SK-N-MC (cell line): Measurements from ENCODE around the gene TSPAN15.

Experiments
- EZH2 ChIP-seq: fragments of 200-600 bp; sonication (generic); IDR thresholded peaks from one replicate; pipeline ENCODE4 v1.6.1; 2017; ENCODE audit warnings: antibody characterized with exemption
- POLR2AphosphoS5 ChIP-seq: IDR thresholded peaks from 2 replicates; pipeline ENCODE4 v1.6.1; 2012; ENCODE audit warnings: mild to moderate bottlenecking, low read depth, low read length, borderline replicate concordance

DNA sequence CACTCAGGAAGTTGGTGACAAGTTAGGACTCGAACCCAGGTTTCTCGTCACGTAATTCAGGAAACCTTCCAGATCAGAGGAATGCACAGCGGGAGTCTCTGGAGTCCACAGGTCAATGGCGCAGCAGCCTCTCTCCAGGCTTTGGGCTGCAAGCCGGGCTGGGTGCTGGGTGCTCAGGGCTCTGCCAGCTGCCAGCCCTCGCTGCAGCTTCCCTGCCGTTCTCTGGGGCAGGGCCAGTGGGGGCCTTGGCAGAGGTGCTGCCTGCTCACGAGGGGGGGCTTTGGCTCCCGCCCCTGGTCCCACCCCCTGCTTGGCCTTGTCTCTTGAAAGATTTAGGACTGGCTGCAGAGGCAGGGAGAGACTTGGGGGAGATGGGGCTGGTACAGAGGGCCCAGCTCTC is 34.6 kb upstream of the TSPAN15 start, which contains the start of gene TACR2:
- TF ChIP-seq EZH2 (no peak), POLR2AphosphoS5 (no peak)
